IPS DF 4.7 (cell line): Measurements from ENCODE around the gene PTPRF.
"Not testable (repeated sequence)": the region's sequence is repeated elsewhere in the genome, so short reads cannot be mapped to it uniquely, and the experiment has no call there.

Source experiments
- DNase-seq: peaks from one replicate; pipeline ENCODE4 v3.0.0-alpha.2; 2013; ENCODE audit warnings: low spot score; ENCODE audit errors: extremely low read depth

PTPRF gene

GRCh38 chr1:43530483-43531106 lies at the start of gene PTPRF:
PTPRF (plus strand) TSS chr1:43530883; CDS start chr1:43545076, 14,193 bp downstream.
- no peak for DNase-seq

GRCh38 chr1:43481491-43481890 lies 49.2 kb upstream of the PTPRF start:
- no peak for DNase-seq

GRCh38 chr1:43482215-43482614 lies 48.5 kb upstream of the PTPRF start:
- DNase-seq: no peak

- no peak for DNase-seq
These were observed 46.3 kb upstream of the PTPRF start for GRCh38 chr1:43484367-43484766.

GRCh38 chr1:43488165-43488564 lies 42.5 kb upstream of the PTPRF start:
- DNase-seq: no peak

GRCh38 chr1:43491061-43491460 lies 39.6 kb upstream of the PTPRF start:
- no peak for DNase-seq

- DNase-seq: no peak
These were observed 37.9 kb upstream of the PTPRF start for GRCh38 chr1:43492826-43493225.

GRCh38 chr1:43493661-43494450 lies 36.8 kb upstream of the PTPRF start:
- DNase-seq: peak; percentile 53

GRCh38 chr1:43495204-43495603 lies 35.5 kb upstream of the PTPRF start:
- DNase-seq: no peak

GRCh38 chr1:43499898-43500297 lies 30.8 kb upstream of the PTPRF start:
- no peak for DNase-seq

GRCh38 chr1:43501806-43502205 lies 28.9 kb upstream of the PTPRF start:
- not testable (repeated sequence) for DNase-seq

GRCh38 chr1:43503534-43503933 lies 27.1 kb upstream of the PTPRF start:
- DNase-seq: no peak

- DNase-seq: no peak
These were observed 25.5 kb upstream of the PTPRF start for GRCh38 chr1:43505077-43505780.

- DNase-seq: no peak
These were observed 24.4 kb upstream of the PTPRF start for GRCh38 chr1:43506233-43506632.

- no peak for DNase-seq
These were observed 23.1 kb upstream of the PTPRF start for GRCh38 chr1:43507296-43508295.

- DNase-seq: no peak
These were observed 21.5 kb upstream of the PTPRF start for GRCh38 chr1:43509007-43509739.

GRCh38 chr1:43509740-43510375 lies 20.8 kb upstream of the PTPRF start:
- DNase-seq: no peak

- no peak for DNase-seq
These were observed 20.1 kb upstream of the PTPRF start for GRCh38 chr1:43510621-43511020.

- DNase-seq: no peak
These were observed 19.3 kb upstream of the PTPRF start for GRCh38 chr1:43511394-43511793.

- DNase-seq: no peak
These were observed 18.6 kb upstream of the PTPRF start for GRCh38 chr1:43512133-43512532.
